ENCODE data around the gene CTNNB1. TPM values are rescaled to one million over a fixed set of nuclear protein-coding genes. Genes with fewer than 3 reads are reported as not detected.

CTNNB1 gene
- total RNA-seq, 2 donors from 2014 or later = 420 to 534 TPM

DNA sequence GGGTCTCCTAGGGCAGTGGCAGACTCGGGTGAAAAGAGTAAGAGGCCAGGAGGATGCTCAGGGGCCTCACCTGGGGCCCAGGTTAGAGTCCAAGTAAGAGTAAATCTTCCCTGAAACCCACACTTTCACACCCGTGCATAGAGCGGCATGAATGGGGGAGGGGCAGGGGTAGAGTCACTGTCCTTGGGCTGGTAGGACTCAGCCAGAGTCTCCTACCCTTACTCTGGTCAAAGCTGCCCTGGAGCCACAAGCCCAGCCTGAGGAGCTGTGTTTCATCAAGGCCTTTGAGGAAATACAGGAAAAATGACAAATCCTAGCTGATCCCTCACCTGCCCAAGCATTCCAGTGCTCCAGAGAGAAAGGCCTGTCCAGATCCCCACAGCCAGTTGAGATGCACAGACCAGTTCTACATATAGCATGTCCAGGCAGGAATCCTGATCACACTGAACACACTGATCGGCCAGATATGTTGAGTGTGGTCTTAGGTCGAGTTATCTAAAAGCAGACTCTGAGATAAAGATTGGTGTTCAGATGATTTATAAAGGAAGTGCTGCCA, 16.7 kb upstream of the CTNNB1 start:
- H3K36me3 ChIP-seq (ENCODE audit: control insufficient read depth, insufficient read depth, low read length) = no peaks in the 10 kb centered on the region
- Mint-ChIP-seq H3K27ac (no peak overlapping the region), H3K4me3 (no peak overlapping the region), H3K36me3 (ENCODE audit: low read depth) (no peaks in the 10 kb centered on the region), H3K4me1 (peaks cover 14% of the 10 kb centered on the region), H3K27me3 (ENCODE audit: insufficient read depth) (no peaks in the 10 kb centered on the region), H3K9me3 (no peaks in the 10 kb centered on the region)
- no peaks in the 10 kb centered on the region for H3K9me3 ChIP-seq (ENCODE audit: control insufficient read depth, low read length)
- no peaks in the 10 kb centered on the region for H3K4me1 ChIP-seq (ENCODE audit: control insufficient read depth, insufficient read depth, low read length)
- H3K4me3 ChIP-seq (ENCODE audit: low read length) = no peak overlapping the region
- no peak overlapping the region for H3K27ac ChIP-seq (ENCODE audit: low read depth, low read length)
- no peak for DNase-seq
- TF ChIP-seq, protein P1, sequence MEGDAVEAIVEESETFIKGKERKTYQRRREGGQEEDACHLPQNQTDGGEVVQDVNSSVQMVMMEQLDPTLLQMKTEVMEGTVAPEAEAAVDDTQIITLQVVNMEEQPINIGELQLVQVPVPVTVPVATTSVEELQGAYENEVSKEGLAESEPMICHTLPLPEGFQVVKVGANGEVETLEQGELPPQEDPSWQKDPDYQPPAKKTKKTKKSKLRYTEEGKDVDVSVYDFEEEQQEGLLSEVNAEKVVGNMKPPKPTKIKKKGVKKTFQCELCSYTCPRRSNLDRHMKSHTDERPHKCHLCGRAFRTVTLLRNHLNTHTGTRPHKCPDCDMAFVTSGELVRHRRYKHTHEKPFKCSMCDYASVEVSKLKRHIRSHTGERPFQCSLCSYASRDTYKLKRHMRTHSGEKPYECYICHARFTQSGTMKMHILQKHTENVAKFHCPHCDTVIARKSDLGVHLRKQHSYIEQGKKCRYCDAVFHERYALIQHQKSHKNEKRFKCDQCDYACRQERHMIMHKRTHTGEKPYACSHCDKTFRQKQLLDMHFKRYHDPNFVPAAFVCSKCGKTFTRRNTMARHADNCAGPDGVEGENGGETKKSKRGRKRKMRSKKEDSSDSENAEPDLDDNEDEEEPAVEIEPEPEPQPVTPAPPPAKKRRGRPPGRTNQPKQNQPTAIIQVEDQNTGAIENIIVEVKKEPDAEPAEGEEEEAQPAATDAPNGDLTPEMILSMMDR (conservative IDR thresholded peaks at IDR 0.05) = no peak
- no peaks in the 10 kb centered on the region for H3K27me3 ChIP-seq (ENCODE audit: control insufficient read depth, insufficient read depth, low read length, poor library complexity, severe bottlenecking)
- WGBS, 2 experiments (ENCODE audit: insufficient coverage in 1 of 2, insufficient read length in 1 of 2) = 94 to 100% methylated on average over 2 to 5 of the region's 5 CpGs
- no peak overlapping the region for H3K9ac ChIP-seq (ENCODE audit: extremely low read depth, low read length, poor library complexity, severe bottlenecking)

DNA sequence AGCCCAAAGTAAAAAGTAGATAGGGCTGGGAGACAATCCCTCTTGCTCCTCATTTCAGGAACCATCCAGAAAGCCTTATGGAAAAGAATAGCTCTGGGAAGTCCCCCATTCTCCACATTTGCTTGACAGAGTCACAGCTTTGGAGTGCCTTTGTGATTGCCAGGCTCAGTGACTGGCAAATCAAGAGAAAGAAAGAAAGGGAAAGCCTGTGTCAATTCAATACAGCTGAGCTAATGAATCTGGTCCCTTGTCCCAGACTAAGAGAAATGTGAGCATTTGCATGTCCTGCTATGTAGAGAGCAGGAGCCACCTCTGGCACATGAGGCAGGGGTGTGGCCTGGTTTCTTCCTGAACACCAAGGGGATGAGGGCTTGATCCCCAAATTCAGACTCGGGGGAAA, 14.9 kb upstream of the CTNNB1 start:
- H3K27ac Mint-ChIP-seq = no peak overlapping the region
- H3K36me3 ChIP-seq (ENCODE audit: control insufficient read depth, insufficient read depth, low read length) = no peaks in the 10 kb centered on the region
- H3K9ac ChIP-seq (ENCODE audit: extremely low read depth, low read length, poor library complexity, severe bottlenecking) = no peak overlapping the region
- H3K27me3 Mint-ChIP-seq (ENCODE audit: insufficient read depth) = no peaks in the 10 kb centered on the region
- H3K36me3 Mint-ChIP-seq (ENCODE audit: low read depth) = no peaks in the 10 kb centered on the region
- DNase-seq = no peak
- peaks cover 14% of the 10 kb centered on the region for H3K4me1 Mint-ChIP-seq
- no peaks in the 10 kb centered on the region for H3K27me3 ChIP-seq (ENCODE audit: control insufficient read depth, insufficient read depth, low read length, poor library complexity, severe bottlenecking)
- H3K9me3 Mint-ChIP-seq = no peaks in the 10 kb centered on the region
- TF ChIP-seq, protein P1 (conservative IDR thresholded peaks at IDR 0.05) = no peak
- no peaks in the 10 kb centered on the region for H3K4me1 ChIP-seq (ENCODE audit: control insufficient read depth, insufficient read depth, low read length)
- H3K27ac ChIP-seq (ENCODE audit: low read depth, low read length) = no peak overlapping the region
- no peak overlapping the region for H3K4me3 Mint-ChIP-seq
- 95% methylated on average over 1 of the region's 1 CpG; no CpG with 5 or more reads in 1 of the 2 experiments for WGBS, 2 experiments (ENCODE audit: insufficient coverage in 1 of 2, insufficient read length in 1 of 2)
- H3K4me3 ChIP-seq (ENCODE audit: low read length) = no peak overlapping the region
- no peaks in the 10 kb centered on the region for H3K9me3 ChIP-seq (ENCODE audit: control insufficient read depth, low read length)

DNA sequence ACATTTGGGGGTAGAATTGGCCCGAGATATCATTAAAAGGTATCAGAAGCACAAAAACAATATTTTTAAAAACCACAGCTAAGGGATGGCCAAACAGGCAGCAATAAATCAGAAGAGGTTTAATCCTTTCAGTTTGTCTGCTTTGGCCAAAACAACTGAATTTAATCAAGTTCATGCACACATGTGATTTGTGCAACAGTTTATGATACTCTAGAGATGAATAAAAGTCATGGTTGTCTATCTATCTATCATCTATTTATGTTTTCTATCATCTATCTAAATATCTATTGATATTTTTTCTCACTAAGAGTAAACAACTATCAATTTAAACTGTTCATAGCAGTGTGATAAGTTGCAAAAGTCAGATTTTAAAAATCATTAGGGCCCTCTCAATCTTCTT, 13.0 kb upstream of the CTNNB1 start:
- H3K36me3 Mint-ChIP-seq (ENCODE audit: low read depth) = no peaks in the 10 kb centered on the region

More for the DNA sequence above, 13.0 kb upstream of the CTNNB1 start:
- DNase-seq = no peak
- Mint-ChIP-seq H3K4me1 (peaks cover 21% of the 10 kb centered on the region), H3K9me3 (no peaks in the 10 kb centered on the region), H3K4me3 (no peak overlapping the region), H3K27ac (no peak overlapping the region), H3K27me3 (ENCODE audit: insufficient read depth) (no peaks in the 10 kb centered on the region)
- no peaks in the 10 kb centered on the region for H3K9me3 ChIP-seq (ENCODE audit: control insufficient read depth, low read length)
- TF ChIP-seq, protein P1 (conservative IDR thresholded peaks at IDR 0.05) = no peak
- H3K4me1 ChIP-seq (ENCODE audit: control insufficient read depth, insufficient read depth, low read length) = peaks cover 4% of the 10 kb centered on the region
- H3K36me3 ChIP-seq (ENCODE audit: control insufficient read depth, insufficient read depth, low read length) = no peaks in the 10 kb centered on the region
- H3K27me3 ChIP-seq (ENCODE audit: control insufficient read depth, insufficient read depth, low read length, poor library complexity, severe bottlenecking) = no peaks in the 10 kb centered on the region
- WGBS, 2 experiments (ENCODE audit: insufficient coverage in 1 of 2, insufficient read length in 1 of 2) = 75 to 100% methylated on average over 1 of the region's 1 CpG
- H3K4me3 ChIP-seq (ENCODE audit: low read length) = no peak overlapping the region
- H3K9ac ChIP-seq (ENCODE audit: extremely low read depth, low read length, poor library complexity, severe bottlenecking) = no peak overlapping the region
- no peak overlapping the region for H3K27ac ChIP-seq (ENCODE audit: low read depth, low read length)

All from endodermal cell (in vitro differentiated cells).